Neural cell (in vitro differentiated cells): ENCODE data around the gene PRCP. TPM values are rescaled to one million over a fixed set of nuclear protein-coding genes. Genes with fewer than 3 reads are reported as not detected.

Experiments
- H2AFZ ChIP-seq: fragments of 200-600, 300-800 bp; sonication (generic), shearing (Covaris generic); 2 replicates; pipeline ENCODE4 v1.6.0; 2014; ENCODE audit warnings: low read depth, mild to moderate bottlenecking, antibody characterized with exemption, low read length, moderate library complexity
- H3F3A ChIP-seq: fragments of 200-600 bp; shearing (Covaris generic); 2 replicates; pipeline ENCODE4 v1.6.1; 2016; ENCODE audit warnings: mild to moderate bottlenecking, moderate library complexity, mixed read lengths, antibody characterized with exemption, low read length; ENCODE audit not compliant: insufficient read depth, poor library complexity, severe bottlenecking
- H3K27ac ChIP-seq: fragments of 200-600, 300-800 bp; sonication (generic), shearing (Covaris generic); 2 replicates; pipeline ENCODE4 v1.5.1; 2014; ENCODE audit warnings: mild to moderate bottlenecking, low read length, moderate library complexity
- H3K27me3 ChIP-seq: fragments of 300-800, 200-600 bp; sonication (generic), shearing (Covaris generic); 2 replicates; pipeline ENCODE4 v1.6.0; 2014; ENCODE audit warnings: mild to moderate bottlenecking, low read depth, low read length, moderate library complexity; ENCODE audit not compliant: insufficient read depth
- H3K36me3 ChIP-seq: fragments of 300-800, 200-600 bp; sonication (generic), shearing (Covaris generic); 2 replicates; pipeline ENCODE4 v1.5.1; 2014; ENCODE audit warnings: mild to moderate bottlenecking, antibody characterized with exemption, low read length, moderate library complexity; ENCODE audit not compliant: insufficient read depth
- H3K4me2 ChIP-seq: fragments of 300-800, 200-600 bp; sonication (generic), shearing (Covaris generic); 2 replicates; pipeline ENCODE4 v1.6.0; 2014; ENCODE audit warnings: mild to moderate bottlenecking, low read length
- H3K4me3 ChIP-seq: fragments of 300-800, 200-600 bp; sonication (generic), shearing (Covaris generic); 2 replicates; pipeline ENCODE4 v1.5.1; 2014; ENCODE audit warnings: mild to moderate bottlenecking, low read length, moderate library complexity
- H3K79me2 ChIP-seq: fragments of 200-600 bp; shearing (Covaris generic); replicated peaks from 2 replicates; pipeline ENCODE4 v1.6.0; 2014; ENCODE audit warnings: mild to moderate bottlenecking, low read length, moderate library complexity; ENCODE audit not compliant: insufficient read depth
- H3K9ac ChIP-seq: fragments of 300-800, 200-600 bp; sonication (generic), shearing (Covaris generic); 2 replicates; pipeline ENCODE4 v1.6.1; 2016; ENCODE audit warnings: mild to moderate bottlenecking, low read length, mixed read lengths
- H3K9me2 ChIP-seq: fragments of 200-600 bp; shearing (Covaris generic); 2 replicates; pipeline ENCODE4 v1.6.1; 2016; ENCODE audit warnings: mild to moderate bottlenecking, low read length, mixed read lengths; ENCODE audit not compliant: insufficient read depth
- H3K9me3 ChIP-seq: fragments of 200-600, 300-800 bp; sonication (generic), shearing (Covaris generic); 2 replicates; pipeline ENCODE4 v1.6.1; 2016; ENCODE audit warnings: mild to moderate bottlenecking, mixed run types, low read length, moderate library complexity, mixed read lengths
- H4K20me1 ChIP-seq: fragments of 200-600 bp; shearing (Covaris generic); 2 replicates; pipeline ENCODE4 v1.6.1; 2016; ENCODE audit warnings: mild to moderate bottlenecking, mixed run types; ENCODE audit not compliant: insufficient read depth
- CTCF ChIP-seq: fragments of 450-650 bp; IDR thresholded peaks from 2 replicates; pipeline ENCODE4 v1.5.1; 2014; ENCODE audit warnings: antibody characterized with exemption, mild to moderate bottlenecking, moderate library complexity; ENCODE audit not compliant: poor library complexity, severe bottlenecking
- EP300 ChIP-seq: fragments of 450-650 bp; conservative IDR thresholded peaks from 2 replicates; pipeline ENCODE4 v1.6.1; 2014; ENCODE audit warnings: antibody characterized with exemption, mild to moderate bottlenecking, moderate library complexity; ENCODE audit not compliant: poor library complexity, severe bottlenecking
- EZH2 ChIP-seq: fragments of 200-600, 300-800 bp; shearing (Covaris generic), sonication (generic); IDR thresholded peaks from 2 replicates; pipeline ENCODE4 v1.6.1; 2014; ENCODE audit warnings: antibody characterized with exemption, low read length, borderline replicate concordance, mild to moderate bottlenecking; ENCODE audit not compliant: insufficient read depth, poor library complexity, severe bottlenecking
- MXI1 ChIP-seq: fragments of 450-650 bp; conservative IDR thresholded peaks from 2 replicates; pipeline ENCODE4 v1.6.1; 2014; ENCODE audit warnings: antibody characterized with exemption, mild to moderate bottlenecking; ENCODE audit not compliant: poor library complexity, severe bottlenecking
- POLR2AphosphoS5 ChIP-seq: IDR thresholded peaks from 2 replicates; pipeline ENCODE4 v1.6.1; 2012
- RAD21 ChIP-seq: fragments of 450-650 bp; conservative IDR thresholded peaks from 2 replicates; pipeline ENCODE4 v1.6.1; 2014; ENCODE audit warnings: antibody characterized with exemption, mild to moderate bottlenecking, moderate library complexity
- SMC3 ChIP-seq: fragments of 450-650 bp; conservative IDR thresholded peaks from 2 replicates; pipeline ENCODE4 v1.6.1; 2014; ENCODE audit warnings: antibody characterized with exemption, mild to moderate bottlenecking, moderate library complexity; ENCODE audit not compliant: poor library complexity
- polyA plus RNA-seq: library from polyadenylated mRNA; depleted of rRNA; stranded (reverse); fragments of >200 nt; gene quantifications from 2 replicates; pipeline ENCODE4 v1.2.3, GENCODE V29; 2014

Gene PRCP
- polyA plus RNA-seq, 1 donor from 2014 or later = 6.1 TPM

- Histone ChIP-seq H3F3A (no peaks in the 10 kb centered on the region), H3K9ac (no peak overlapping the region), H3K79me2 (no peaks in the 10 kb centered on the region), H3K9me2 (no peaks in the 10 kb centered on the region), H3K36me3 (no peaks in the 10 kb centered on the region), H3K27me3 (no peaks in the 10 kb centered on the region), H4K20me1 (no peaks in the 10 kb centered on the region), H2AFZ (no peak overlapping the region), H3K4me2 (no peak overlapping the region), H3K9me3 (peaks cover 10% of the 10 kb centered on the region), H3K27ac (no peak overlapping the region), H3K4me3 (no peak overlapping the region)
- TF ChIP-seq CTCF (no peak), POLR2AphosphoS5 (no peak), SMC3 (no peak), MXI1 (no peak), RAD21 (no peak), EZH2 (no peak)
Measured at GRCh38 chr11:82775736-82776346, 124.4 kb downstream of the PRCP start.

GRCh38 chr11:82775218-82775617, 125.0 kb downstream of the PRCP start:
- peaks cover 10% of the 10 kb centered on the region for H3K9me3 ChIP-seq
- H3F3A ChIP-seq = no peaks in the 10 kb centered on the region
- TF ChIP-seq EP300 = no peak
- H3K4me3 ChIP-seq = no peak overlapping the region
- H2AFZ ChIP-seq = no peak overlapping the region
- H3K79me2 ChIP-seq = no peaks in the 10 kb centered on the region
- no peak overlapping the region for H3K27ac ChIP-seq
- H3K4me2 ChIP-seq = no peak overlapping the region
- no peaks in the 10 kb centered on the region for H4K20me1 ChIP-seq
- H3K9me2 ChIP-seq = no peaks in the 10 kb centered on the region
- H3K27me3 ChIP-seq = no peaks in the 10 kb centered on the region
- H3K36me3 ChIP-seq = no peaks in the 10 kb centered on the region
- H3K9ac ChIP-seq = no peak overlapping the region

Other genes starting within 250 kb of the PRCP start
- gene FAM181B, start 166.6 kb downstream of the PRCP start, polyA plus RNA-seq = 1.3 and 1.4 TPM in 2 replicates
- 0.26 and 2.3 TPM in 2 replicates for gene DDIAS, start 1.3 kb upstream of the PRCP start, polyA plus RNA-seq
- 36.4 and 42.1 TPM in 2 replicates for gene RAB30, start 171.5 kb upstream of the PRCP start, polyA plus RNA-seq